CD4-positive, alpha-beta T cell treated with Interleukin-6 for 4 hours (primary cell): ENCODE measurements around the gene KLHDC7B.

Experiments used
- DNase-seq: peaks from one replicate; pipeline ENCODE4 v3.0.0-alpha.2; 2020; ENCODE audit warnings: mixed read lengths

KLHDC7B gene

DNA sequence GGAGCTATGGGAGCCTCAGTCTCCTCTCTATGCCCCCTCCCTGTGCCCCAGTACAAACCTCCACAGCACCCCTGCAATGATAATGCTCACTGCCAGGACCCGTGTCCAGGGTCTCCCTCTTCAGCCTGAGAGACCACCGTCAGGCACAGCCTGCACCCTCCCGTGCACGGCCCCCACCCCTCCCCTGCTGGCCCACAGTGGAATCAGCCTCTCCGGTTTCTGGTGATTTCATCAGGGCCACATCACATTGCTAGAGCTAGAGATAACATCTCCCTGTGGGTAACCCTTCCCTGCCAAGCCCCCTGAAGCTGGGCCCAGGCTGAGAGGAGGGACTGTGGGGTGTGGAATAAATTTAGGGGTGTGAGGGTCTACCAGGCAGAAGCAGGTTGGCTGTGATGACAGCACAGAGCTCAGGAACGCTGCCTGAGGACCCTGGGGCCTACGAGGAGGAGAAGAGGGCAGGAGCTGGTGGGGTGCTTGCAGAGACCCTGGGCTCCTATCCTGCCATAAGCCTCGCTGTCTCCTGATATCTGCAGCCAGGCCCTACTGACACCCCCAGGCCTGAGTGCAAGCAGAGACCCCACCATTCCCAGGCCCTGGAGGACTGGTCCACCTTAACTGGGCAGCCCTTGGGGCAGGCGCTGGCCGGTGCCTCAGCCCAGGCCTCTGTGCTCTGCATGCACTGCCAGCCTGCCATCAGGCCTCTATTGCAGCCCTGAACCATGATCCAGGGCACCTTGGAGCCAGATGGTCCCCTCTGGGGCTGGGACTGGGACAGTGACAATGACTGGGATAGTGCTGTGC, at the start of gene KLHDC7B:
KLHDC7B (plus strand) TSS at position 378 of the 804 bp plus-strand sequence; CDS start at position 723, 345 bp downstream.
- peak; percentile 37 for DNase-seq

DNA sequence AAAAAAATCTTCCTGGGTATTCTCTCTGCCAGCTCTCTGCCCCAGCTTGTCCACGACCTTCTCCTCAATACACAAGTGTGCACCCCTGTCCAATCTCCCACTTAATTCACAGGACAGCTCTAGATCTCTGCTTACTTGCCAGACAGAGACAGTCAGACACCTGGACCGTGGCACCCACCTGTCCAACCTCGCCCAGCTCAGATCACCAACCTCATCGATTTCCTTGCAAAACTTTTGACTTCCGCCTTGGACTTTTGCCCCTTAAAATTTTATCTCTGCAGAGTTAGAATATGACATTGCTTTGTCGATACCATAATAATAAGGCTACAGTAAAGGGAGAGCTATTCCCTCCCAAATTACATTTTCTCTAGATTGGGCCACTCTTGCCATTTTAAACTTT, 48.6 kb upstream of the KLHDC7B start:
- no peak for DNase-seq

DNA sequence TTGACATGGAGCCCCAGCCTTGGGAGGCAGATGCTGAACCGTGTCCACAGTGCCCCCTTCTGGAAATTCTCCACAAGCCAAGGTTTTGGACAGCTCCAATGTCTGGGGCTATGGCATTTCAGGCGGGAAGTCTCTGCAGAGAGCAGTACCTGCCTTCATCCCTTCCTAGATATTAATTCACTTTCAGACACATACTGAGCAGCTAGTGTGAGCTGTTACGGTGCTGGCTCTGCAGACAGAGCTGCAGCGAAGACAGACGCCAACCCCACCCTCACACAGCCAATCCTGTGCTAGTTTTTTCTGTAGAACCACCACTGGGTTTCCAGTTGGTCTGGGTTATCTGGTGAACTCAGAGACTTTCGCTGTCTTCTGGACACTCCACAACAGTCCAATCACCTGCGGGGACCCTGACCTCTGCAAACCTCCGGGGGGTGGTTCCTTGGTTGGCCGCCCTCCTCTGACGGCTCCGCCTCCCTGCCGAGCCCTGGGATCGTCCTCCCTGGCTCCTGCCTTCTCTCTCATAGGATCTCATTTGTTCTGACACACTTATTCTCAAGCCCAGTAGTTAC, 47.3 kb upstream of the KLHDC7B start:
- DNase-seq, result peak; percentile 84

DNA sequence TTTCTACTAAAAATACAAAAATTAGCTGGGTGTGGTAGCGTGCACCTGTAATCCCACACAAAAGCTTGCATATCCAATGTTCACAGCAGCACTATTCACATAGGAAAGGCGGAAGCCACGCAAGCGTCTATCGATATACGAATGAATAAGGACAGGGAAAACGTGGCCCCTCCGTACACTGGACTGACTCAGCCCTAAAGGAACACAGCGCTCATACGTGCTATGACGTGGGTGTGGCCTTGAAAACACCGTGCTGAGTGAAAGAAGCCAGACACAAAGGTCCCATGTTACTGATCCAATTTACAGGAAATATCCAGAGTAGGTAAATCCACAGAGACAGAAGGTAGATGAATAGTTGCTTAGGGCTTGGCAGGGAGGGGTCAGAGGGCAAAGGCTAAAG, 45.2 kb upstream of the KLHDC7B start:
- DNase-seq, result no peak

DNA sequence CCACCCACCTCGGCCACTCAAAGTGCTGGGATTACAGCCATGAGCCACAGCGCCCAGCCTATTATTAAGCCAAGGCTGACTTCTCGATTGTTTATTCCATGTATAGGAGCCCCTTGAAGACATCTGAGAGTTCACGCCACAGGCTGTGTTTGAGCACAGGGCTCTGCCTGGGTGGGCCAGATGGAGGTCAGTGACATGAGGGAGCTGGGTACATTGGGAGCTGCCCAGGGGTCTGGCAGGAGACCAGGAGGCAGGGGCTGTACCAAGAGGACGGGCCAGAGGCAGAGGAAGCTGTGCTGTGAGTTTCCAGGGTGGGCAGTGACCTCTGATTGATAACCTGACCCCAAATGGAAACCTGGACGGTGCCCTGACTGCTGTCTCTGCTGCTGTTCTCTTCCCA, 43.6 kb upstream of the KLHDC7B start:
- DNase-seq, result no peak

DNA sequence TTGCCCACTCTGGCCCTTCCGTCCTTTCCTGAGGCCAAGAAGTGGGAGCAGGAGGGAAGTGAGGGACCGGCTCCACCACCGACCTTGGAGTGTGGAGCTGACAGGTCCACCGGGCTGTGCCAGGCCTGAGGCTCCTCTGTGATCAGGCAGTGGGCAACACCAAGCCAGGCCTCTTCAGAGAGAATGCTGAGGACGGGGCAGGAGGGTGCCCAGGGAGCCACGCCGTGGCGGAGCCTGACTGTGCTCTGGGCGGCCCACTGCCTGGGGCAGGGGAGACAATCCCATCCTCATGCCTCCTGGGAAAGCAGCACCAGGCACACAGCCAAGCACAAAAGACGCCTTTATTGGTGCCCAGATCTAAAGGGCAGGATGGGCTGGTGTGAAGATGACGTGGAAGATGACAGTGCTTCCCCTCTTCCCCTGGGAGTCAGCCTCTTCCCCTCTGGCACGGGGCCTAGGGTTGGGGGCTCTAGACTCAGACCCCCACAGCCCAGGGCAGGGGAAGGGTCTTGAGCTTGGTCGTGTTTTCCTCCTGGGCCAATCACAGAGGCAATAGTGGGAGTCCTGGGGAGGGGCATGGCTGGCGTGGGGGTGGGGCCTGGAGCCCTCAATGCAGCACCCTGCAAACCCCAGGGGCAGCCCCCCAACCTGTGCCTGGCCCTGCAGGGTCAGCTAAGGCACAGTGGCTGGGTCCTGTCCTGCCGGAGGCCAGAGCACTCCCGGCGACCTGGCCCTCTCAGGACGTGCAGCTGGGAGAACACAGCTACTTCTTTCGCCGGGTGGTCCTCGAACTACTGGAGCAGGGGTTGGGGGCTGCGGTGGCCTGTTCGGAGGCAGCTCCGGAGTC, 42.8 kb upstream of the KLHDC7B start:
- no peak for DNase-seq

DNA sequence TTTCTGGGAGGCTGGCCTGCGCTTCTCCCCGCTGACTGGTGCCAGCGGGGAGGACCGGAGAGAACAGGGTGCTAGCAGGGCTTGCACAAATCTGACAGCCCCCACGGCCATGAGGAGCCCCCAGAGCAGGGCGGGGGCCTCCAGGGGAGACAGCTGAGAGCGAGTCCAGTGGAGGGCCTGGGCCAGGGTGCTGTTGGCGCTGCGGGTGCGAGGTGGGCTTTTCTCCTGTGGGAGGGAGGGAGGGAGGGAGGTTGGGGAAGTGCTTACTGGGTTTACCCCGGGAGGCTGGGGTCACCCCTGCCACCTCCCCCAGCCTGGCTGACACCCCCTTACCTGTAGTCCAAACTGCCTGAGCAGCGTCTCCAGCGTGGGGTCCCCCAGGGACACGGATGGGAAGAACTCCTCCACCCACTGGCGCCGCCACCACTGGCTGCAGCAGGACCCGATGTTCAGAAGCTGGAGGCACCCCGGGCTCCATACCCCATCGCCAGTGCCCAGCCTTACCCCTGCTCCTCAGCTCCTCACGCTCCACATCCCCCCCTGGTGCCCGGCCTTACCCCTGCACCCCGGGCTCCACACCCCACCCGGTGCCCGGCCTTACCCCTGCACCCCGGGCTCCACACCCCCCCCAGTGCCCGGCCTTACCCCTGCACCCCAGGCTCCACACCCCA, 42.1 kb upstream of the KLHDC7B start:
- DNase-seq, result no peak

DNA sequence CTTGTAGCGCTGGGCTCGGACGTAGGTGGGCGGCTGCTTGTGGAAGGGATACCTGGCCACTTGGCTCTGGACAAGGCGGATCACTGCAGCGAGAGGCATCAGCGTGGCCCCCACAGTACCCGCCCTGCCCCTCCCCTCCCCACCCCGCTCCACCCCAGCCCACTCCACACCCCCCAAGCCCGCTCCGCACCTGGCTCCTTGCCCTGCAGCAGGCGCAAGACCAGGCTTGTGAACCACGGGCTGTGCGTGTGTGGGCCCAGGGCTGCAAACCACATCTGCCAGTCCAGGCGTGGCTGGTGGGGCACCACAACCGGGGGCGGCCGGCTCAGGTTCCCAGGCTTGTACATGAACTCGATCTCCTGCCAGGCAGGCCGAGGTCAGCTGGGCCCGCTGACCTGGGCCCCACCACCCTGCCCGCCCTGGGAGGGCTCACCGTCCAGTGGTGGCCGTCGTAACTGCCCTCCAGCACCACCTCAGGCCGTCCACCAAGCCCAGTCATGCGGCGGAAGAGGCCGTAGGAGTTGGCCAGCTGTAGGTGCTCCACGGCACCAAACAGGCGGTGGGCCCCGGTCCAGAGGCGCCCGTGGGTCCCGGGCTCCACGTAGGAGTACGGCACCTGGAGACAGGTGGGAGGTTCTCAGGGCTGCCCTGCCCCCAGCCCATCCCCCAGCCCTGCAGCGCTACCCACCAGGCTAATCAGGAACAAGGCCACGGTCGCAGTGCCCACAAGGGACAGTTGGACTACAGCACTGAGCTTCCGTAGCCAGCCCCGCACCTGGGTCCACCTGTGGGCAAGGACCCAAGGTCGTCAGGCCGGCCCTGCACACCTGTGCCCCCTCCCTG, 41.1 kb upstream of the KLHDC7B start:
- no peak for DNase-seq

DNA sequence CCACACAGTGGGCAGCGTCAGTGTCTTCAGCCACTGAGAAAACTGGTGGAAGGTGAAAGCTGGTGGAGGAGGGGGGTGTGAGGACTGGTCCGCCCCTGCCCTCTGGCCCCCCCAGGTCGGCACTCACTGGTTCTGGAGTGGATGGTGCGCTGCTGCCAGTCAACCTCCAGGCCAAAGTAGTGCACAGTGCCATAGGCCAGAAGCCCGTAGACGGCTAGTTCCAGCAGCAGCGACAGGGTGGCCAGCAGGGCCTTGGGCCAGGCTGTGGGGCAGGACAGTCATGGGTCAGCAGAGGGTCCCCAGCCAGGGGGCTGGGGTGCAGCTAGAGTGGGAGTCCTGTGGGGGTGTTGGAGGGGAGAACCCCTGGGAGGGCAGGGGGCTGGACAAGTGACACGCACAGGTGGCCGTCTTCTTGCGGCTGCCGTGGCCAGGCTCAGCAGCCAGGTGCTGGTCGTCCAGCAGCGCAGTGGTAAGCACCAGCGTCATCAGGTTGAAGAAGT, 40.4 kb upstream of the KLHDC7B start:
- DNase-seq, result no peak

DNA sequence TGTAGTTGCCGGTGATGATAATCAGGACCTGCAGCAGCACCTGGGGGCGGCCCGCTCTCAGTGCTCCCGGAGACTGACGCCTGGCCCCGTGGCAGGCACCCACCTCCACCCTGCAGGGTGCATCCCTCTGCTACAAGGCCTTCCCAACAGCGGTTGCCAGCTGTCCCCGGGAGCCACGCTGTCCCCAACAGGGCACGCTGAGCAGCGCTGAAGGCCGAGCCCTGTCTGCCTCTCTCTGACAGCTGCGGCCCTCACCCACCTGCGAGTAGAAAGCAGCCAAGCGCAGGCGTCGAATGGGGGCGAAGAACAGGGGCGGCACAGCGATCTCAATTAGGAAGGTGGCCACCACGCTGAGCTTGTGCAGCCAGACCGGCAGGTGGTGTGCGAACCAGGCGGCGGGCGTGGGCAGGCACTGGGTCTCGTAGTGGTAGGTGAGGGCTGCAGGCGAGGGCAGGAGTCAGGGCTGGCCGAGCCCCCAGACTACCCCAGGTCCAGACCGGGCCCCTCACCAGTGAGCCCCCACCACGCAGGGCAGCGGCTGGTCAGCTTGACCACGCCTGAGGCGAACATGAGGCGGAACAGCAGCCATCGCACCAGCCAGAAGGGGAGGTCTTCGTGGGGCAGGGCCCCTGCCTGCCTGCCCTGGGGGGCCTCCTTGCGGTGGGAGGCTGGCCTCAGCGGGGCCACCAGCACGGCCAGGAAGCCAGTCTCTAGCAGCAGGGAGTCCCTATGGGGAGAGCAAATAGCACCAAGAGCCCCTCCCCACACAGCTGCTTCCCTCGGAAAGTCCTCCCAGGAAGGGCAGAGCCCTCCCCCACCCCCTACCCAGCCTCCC, 39.7 kb upstream of the KLHDC7B start:
- no peak for DNase-seq

DNA sequence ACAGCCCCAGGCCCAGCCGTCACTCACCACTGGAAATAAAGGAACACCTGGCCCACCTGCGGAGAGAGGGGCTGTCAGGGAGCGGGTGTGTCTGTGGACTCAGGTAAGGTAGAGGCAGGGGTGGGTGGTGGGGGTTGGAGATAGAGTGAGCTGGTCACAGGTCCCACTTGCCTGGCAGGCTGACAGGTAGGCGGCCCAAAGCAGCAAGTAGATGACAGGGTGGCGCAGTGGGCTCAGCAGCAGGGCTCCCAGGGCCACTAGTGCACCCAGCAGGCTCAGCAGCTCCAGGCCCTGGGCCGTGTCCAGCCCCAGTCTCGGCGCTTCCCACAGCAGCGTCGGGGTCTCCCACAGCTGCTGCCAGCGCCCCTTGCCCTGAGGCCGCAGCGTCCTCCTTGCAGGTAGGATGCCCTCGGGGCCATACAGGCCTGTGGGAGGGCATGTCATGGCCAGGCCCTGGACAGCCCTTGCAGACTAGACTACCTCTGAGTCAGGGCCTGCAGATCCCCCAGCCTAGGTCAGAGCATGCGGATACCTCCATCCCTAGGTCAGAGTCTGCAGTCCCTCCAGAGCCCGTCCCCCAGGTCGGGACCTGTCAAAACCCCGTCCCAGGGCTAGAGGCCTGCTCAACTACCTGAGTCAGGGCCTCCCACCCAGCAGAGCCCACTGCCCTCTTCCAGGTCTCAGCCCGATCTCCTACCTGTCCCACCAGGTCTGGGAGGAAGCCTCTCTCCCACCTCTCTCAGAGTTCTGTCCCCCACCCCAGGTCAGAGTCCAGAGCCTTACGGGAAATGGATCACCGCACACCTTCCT, 38.9 kb upstream of the KLHDC7B start:
- no peak for DNase-seq

DNA sequence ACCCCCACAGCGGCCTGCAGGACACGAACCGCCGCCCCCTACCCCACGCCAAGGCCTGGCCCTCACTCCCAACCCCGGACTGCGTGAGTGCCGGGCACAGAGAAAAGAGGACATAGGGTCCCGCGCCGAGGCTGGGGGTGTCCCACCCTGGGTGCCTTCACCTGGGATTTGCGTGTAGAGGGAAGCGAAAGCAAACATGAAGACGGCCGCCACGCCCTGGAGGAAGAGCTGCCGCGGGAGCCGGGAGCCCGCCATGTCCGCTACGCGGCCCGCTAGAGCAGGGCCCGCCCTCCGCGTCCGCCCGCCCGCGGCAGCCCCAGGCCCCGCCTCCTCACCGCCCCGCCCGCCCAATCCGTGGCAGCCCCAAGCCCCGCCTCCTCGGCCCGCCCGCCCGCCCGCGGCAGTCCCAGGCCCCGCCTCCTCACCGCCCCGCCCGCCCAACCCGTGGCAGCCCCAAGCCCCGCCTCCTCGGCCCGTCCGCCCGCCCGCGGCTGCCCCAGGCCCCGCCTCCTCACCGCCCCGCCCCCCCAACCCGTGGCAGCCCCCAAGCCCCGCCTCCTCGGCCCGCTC, 38.2 kb upstream of the KLHDC7B start, which contains the start of gene LMF2:
LMF2 (minus strand) TSS at position 282 of the 570 bp plus-strand sequence; CDS start at position 255, 27 bp downstream.
- DNase-seq, result peak; percentile 99

DNA sequence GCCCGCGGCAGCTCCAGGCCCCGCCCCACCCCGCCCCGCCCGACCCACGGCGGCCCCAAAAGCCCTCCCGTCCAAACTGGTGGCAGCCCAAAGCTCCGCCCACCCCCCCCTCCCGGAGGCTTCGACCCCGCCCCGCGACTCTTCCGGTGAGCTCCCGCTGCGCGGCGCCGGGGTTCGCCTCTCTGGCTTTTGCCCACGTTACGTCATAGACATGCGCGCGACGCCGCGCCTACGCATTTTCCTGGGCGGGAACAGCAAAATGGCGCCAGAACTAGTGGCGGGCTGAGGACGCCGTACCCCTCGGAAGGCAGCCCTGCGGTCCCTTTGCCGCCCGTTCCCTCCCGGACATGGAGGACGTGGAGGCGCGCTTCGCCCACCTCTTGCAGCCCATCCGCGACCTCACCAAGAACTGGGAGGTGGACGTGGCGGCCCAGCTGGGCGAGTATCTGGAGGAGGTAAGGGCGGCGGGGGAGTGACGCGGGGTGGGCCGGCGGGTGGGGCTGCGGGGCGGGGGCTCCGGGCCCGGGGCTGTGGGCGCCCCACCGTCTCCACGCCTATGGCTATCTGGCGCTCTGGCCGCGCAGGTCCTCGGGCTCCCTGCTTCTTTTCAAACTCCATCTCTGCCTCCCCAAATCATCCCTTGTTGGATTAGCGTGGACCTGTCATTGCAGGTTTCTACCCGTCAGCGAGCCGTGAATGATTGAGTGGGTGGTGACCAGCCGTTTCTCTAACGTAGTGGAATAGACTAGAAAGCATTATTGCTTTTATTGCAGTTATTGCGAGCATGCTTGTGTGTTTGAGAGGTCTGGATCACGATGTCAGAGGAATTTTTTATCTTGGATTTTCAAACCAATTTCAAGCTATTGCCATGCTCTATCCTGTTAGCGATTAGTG, 37.5 kb upstream of the KLHDC7B start, which contains the start of gene NCAPH2:
NCAPH2 (plus strand) TSS at position 234 of the 894 bp plus-strand sequence; CDS start at position 348, 114 bp downstream.
- no peak for DNase-seq

DNA sequence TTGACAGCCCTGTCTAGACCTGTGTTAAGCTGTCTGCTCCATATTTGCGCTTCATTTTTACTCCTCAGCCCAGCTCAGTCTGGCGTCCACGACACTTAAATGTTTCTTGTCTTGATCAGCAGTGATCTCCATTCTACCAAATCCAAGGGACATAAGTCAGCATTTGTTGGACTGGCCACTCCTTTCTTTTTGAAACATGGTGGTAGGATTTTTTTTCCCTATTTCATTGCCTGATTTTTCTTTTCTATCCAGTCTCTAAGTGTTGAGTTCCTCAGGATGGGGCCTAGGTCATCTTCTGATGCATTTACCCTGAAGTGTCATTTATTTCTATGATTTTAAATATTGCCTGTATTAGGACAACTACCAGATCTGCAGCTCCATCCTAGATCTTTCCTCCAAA, 36.8 kb upstream of the KLHDC7B start:
- no peak for DNase-seq

DNA sequence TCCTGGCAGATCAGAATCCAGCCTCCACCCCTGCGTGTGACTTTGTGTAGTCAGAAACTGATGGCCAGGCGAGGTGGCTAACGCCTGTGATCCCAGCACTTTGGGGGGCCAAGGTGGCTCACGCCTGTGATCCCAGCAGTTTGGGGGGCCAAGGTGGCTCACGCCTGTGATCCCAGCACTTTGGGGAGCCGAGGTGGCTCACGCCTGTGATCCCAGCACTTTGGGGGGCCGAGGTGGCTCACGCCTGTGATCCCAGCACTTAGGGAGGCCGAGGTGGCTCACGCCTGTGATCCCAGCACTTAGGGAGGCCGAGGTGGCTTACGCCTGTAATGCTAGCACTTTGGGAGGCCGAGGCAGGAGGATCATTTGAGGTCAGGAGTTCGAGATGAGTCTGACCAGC, 32.5 kb upstream of the KLHDC7B start:
- DNase-seq, result no peak

DNA sequence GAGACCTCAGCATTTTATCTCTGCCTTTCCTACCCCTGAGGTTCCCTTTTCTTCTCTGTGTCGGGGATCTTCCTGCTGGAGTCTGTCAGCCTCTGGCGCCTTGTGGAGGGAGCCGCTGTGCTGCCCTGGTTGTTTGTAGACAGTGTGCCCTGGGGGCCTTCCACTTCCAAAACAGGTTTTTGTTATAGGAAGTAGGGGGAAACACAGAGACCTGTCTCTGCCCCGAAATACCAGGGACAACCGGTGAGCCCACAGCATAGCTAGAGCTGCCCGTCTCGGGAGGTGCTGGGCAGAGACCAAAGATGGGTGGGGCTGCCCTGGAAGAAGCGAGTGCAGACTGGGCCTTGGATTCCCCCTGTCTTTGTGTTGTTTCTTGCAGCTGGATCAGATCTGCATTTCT, 29.6 kb upstream of the KLHDC7B start:
- no peak for DNase-seq

DNA sequence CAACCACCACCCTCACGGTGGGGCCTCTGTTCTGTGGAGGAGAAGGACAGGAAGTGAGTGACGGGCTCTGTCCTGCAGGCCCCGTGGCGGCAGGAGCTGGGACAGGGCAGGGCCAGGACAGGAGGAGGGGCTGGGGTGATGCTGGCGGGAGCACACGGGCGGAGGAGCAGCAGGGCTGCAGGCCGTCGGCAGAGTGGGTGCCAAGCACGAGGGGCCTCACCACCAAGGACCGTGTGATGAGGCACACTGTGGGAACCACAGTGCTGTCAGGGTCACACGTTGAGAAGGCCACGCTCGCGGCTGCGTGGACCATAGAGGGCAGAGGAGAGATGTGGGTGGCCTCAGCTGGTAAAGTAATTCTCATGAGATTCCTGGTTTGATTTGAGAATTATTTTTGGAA, 28.8 kb upstream of the KLHDC7B start:
- DNase-seq, result no peak

DNA sequence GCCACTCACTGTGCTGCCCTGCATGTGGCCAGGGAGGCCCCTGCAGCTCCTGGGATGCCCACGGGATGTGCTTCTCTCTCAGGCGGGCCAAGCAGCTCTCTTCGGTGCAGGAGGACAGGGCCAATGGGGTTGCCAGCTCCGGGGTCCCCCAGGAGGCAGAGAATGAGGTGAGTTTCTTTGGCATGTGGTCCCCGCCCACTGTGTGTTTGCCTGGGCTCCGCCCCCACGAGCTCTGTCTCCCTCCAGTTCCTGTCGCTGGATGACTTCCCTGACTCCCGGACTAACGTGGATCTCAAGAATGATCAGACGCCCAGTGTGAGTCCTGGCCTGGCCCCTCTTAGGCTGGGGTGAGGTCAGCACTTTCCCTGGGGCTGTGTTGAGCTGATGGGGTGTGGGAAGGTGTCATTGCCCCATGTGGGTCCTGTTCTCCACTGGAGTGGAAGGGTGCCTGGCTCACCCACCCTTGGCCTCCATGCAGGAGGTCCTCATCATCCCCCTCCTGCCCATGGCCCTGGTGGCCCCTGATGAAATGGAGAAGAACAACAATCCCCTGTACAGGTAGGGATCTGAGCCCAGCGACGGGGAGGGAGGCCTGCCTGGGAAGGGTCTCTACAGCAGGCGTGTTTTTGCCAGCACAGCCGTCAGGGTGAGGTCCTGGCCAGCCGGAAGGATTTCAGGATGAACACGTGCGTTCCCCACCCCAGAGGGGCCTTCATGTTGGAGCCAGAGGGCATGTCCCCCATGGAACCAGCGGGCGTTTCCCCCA, 28.0 kb upstream of the KLHDC7B start:
- no peak for DNase-seq
